ENCODE data around the gene ADCY5.

The ADCY5 gene

GRCh38 chr3:123385001-123385401 is 63.9 kb downstream of the ADCY5 start:
- peaks cover 23% of the 10 kb centered on the region for H3K27me3 Mint-ChIP-seq (ENCODE audit: low read depth, poor library complexity)
- H3K4me3 Mint-ChIP-seq: peak overlapping the region; percentile 33
- H3K9me3 Mint-ChIP-seq: no peaks in the 10 kb centered on the region
- no peak for TF ChIP-seq CTCF (IDR thresholded peaks at IDR 0.05)
- peak overlapping the region; percentile 28 for H3K27ac Mint-ChIP-seq
- H3K4me1 Mint-ChIP-seq: peaks cover 76% of the 10 kb centered on the region
- DNase-seq: no peak
- no peaks in the 10 kb centered on the region for H3K36me3 Mint-ChIP-seq (ENCODE audit: low read depth)

GRCh38 chr3:123384256-123384655 is 64.6 kb downstream of the ADCY5 start:
- Mint-ChIP-seq H3K36me3 (ENCODE audit: low read depth) (no peaks in the 10 kb centered on the region), H3K9me3 (no peaks in the 10 kb centered on the region), H3K4me1 (peaks cover 69% of the 10 kb centered on the region), H3K27me3 (ENCODE audit: low read depth, poor library complexity) (peaks cover 23% of the 10 kb centered on the region), H3K27ac (peak overlapping the region; percentile 28), H3K4me3 (peak overlapping the region; percentile 33)
- DNase-seq: no peak
- TF ChIP-seq CTCF (IDR thresholded peaks at IDR 0.05): no peak

- H3K27ac Mint-ChIP-seq: no peak overlapping the region
- peak; percentile 41 for DNase-seq
- H3K36me3 Mint-ChIP-seq (ENCODE audit: low read depth): no peaks in the 10 kb centered on the region
- no peaks in the 10 kb centered on the region for H3K9me3 Mint-ChIP-seq
- H3K27me3 Mint-ChIP-seq (ENCODE audit: low read depth, poor library complexity): peaks cover 16% of the 10 kb centered on the region
- TF ChIP-seq CTCF (IDR thresholded peaks at IDR 0.05): no peak
- H3K4me3 Mint-ChIP-seq: peak overlapping the region; percentile 30
- H3K4me1 Mint-ChIP-seq: peaks cover 60% of the 10 kb centered on the region
These were observed 65.5 kb downstream of the ADCY5 start for GRCh38 chr3:123383091-123384053.

- Mint-ChIP-seq H3K4me3 (no peak overlapping the region), H3K27ac (no peak overlapping the region), H3K4me1 (peaks cover 35% of the 10 kb centered on the region), H3K27me3 (ENCODE audit: low read depth, poor library complexity) (peaks cover 5% of the 10 kb centered on the region), H3K9me3 (no peaks in the 10 kb centered on the region), H3K36me3 (ENCODE audit: low read depth) (no peaks in the 10 kb centered on the region)
- TF ChIP-seq CTCF (IDR thresholded peaks at IDR 0.05): no peak
- DNase-seq: no peak
These were observed 68.6 kb downstream of the ADCY5 start for GRCh38 chr3:123380261-123380660.

GRCh38 chr3:123379041-123379830 is 69.7 kb downstream of the ADCY5 start:
- no peak for DNase-seq
- H3K9me3 Mint-ChIP-seq: no peaks in the 10 kb centered on the region
- no peaks in the 10 kb centered on the region for H3K27me3 Mint-ChIP-seq (ENCODE audit: low read depth, poor library complexity)
- H3K4me3 Mint-ChIP-seq: no peak overlapping the region
- no peaks in the 10 kb centered on the region for H3K36me3 Mint-ChIP-seq (ENCODE audit: low read depth)
- no peak overlapping the region for H3K27ac Mint-ChIP-seq
- peaks cover 35% of the 10 kb centered on the region for H3K4me1 Mint-ChIP-seq
- no peak for TF ChIP-seq CTCF (IDR thresholded peaks at IDR 0.05)
